Adrenal gland (tissue), 5 donors: ENCODE measurements around the gene NHERF2.

ENCODE experiments used
- CTCF ChIP-seq, 6 experiments: fragments of 450-650 bp in 4 of 6; fragments of 200-600 bp in 2 of 6; sonication (generic) in 1 of 6; IDR thresholded peaks; 1 replicate in 5 of 6; 2 replicates in 1 of 6; pipeline versions ENCODE4 v1.5.1 to v1.8.0; 2016 to 2021; ENCODE audit warnings: antibody characterized with exemption in 6 of 6, mild to moderate bottlenecking in 2 of 6, moderate library complexity in 1 of 6
- POLR2A ChIP-seq, 2 donors: fragments of 450-650 bp; IDR thresholded peaks; one replicate each; pipeline ENCODE4 v1.6.1; 2017; ENCODE audit warnings: antibody characterized with exemption in 2 of 2, mild to moderate bottlenecking in 2 of 2, moderate library complexity in 1 of 2
- donor health status: DM: no; HTN: no; CAD: no.

- TF ChIP-seq CTCF (IDR thresholded peaks at IDR 0.05), result no peak
- no peak for TF ChIP-seq POLR2A (IDR thresholded peaks at IDR 0.05)
Measured at GRCh38 chr16:2015117-2015946, 11.4 kb upstream of the NHERF2 start.
